IMR-90 (cell line): ENCODE results near the gene HHATL. TPM values are rescaled to one million over a fixed set of nuclear protein-coding genes. Genes with fewer than 3 reads are reported as not detected.

Experiments
- ATAC-seq: fragments of 200-7000 bp; cut with Tn5 transposase; 2 replicates; pipeline ENCODE4 v1.9.1; 2020; ENCODE audit warnings: low read depth, mild to moderate bottlenecking, moderate library complexity
- BruUV-seq: library from RNA; stranded (reverse); fragments of 400-500 nt; replicated peaks from 2 replicates; lab custom pipeline; 2021; lab: Mats Ljungman, UMichigan
- CTCF ChIA-PET: fragments of 300-600 bp; formaldehyde crosslinking; extraction: SDS; loops from one replicate; lab custom pipeline; 2021; ENCODE audit warnings: antibody characterized with exemption; lab: Yijun Ruan, JAX
- POLR2A ChIA-PET: fragments of 300-600 bp; sonication (Branson Sonifier 250); formaldehyde crosslinking; loops from one replicate; lab custom pipeline; 2022; ENCODE audit warnings: antibody characterized with exemption; ENCODE audit not compliant: unreplicated experiment; lab: Charles Lee
- DNase-seq: peaks from one replicate; pipeline ENCODE4 v3.0.0; 2013
- H2AFZ ChIP-seq: replicated peaks from 2 replicates; pipeline ENCODE3; 2013; ENCODE audit warnings: low read length, mild to moderate bottlenecking; ENCODE audit not compliant: poor library complexity
- H2AK5ac ChIP-seq: 2 replicates; pipeline ENCODE4 v1.6.1; 2013; ENCODE audit warnings: low read depth, low read length, inconsistent platforms
- H2AK9ac ChIP-seq: replicated peaks from 2 replicates; pipeline ENCODE3; 2013; ENCODE audit warnings: mild to moderate bottlenecking, low read depth, low read length, moderate library complexity; ENCODE audit not compliant: poor library complexity
- H2BK120ac ChIP-seq: 2 replicates; pipeline ENCODE4 v1.6.1; 2013; ENCODE audit warnings: low read depth, low read length, inconsistent platforms
- H2BK15ac ChIP-seq: 3 replicates; pipeline ENCODE4 v1.6.1; 2013; ENCODE audit warnings: low read depth, low read length, inconsistent platforms
- H2BK20ac ChIP-seq: 2 replicates; pipeline ENCODE4 v1.6.1; 2013; ENCODE audit warnings: low read depth, mild to moderate bottlenecking, inconsistent platforms, low read length, moderate library complexity
- H2BK5ac ChIP-seq: 2 replicates; pipeline ENCODE4 v1.6.1; 2013; ENCODE audit warnings: mild to moderate bottlenecking, low read depth, low read length, inconsistent platforms; ENCODE audit not compliant: poor library complexity, severe bottlenecking
- H3K14ac ChIP-seq: replicated peaks from 2 replicates; pipeline ENCODE4 v1.6.1; 2013; ENCODE audit warnings: low read depth, low read length, inconsistent platforms
- H3K18ac ChIP-seq: 2 replicates; pipeline ENCODE4 v1.6.1; 2013; ENCODE audit warnings: low read depth, low read length, control low read depth
- H3K23ac ChIP-seq: 2 replicates; pipeline ENCODE4 v1.6.1; 2013; ENCODE audit warnings: low read depth, low read length, inconsistent platforms
- H3K27ac ChIP-seq: 2 replicates; pipeline ENCODE4 v1.5.1; 2013; ENCODE audit warnings: mild to moderate bottlenecking, control low read depth, low read length; ENCODE audit not compliant: insufficient read depth
- H3K27me3 ChIP-seq: 2 replicates; pipeline ENCODE4 v1.6.1; 2013; ENCODE audit warnings: low read length; ENCODE audit not compliant: control insufficient read depth, insufficient read depth
- H3K36me3 ChIP-seq: 2 replicates; pipeline ENCODE4 v1.6.1; 2013; ENCODE audit warnings: low read length, mixed read lengths; ENCODE audit not compliant: control insufficient read depth, insufficient read depth
- H3K4ac ChIP-seq: 2 replicates; pipeline ENCODE4 v1.6.1; 2013; ENCODE audit warnings: low read depth, low read length, inconsistent platforms
- H3K4me1 ChIP-seq: 2 replicates; pipeline ENCODE4 v1.6.1; 2013; ENCODE audit warnings: low read length, mixed read lengths; ENCODE audit not compliant: control insufficient read depth, insufficient read depth
- H3K4me2 ChIP-seq: 2 replicates; pipeline ENCODE4 v1.6.1; 2013; ENCODE audit warnings: low read depth, mild to moderate bottlenecking, control low read depth, low read length, moderate library complexity
- H3K4me3 ChIP-seq: 2 replicates; pipeline ENCODE4 v1.5.1; 2013; ENCODE audit warnings: low read depth, mild to moderate bottlenecking, control low read depth, low read length, moderate library complexity; ENCODE audit not compliant: insufficient read depth
- H3K56ac ChIP-seq: 2 replicates; pipeline ENCODE4 v1.6.1; 2013; ENCODE audit warnings: low read length, inconsistent platforms; ENCODE audit not compliant: insufficient read depth; ENCODE audit errors: extremely low read depth
- H3K79me1 ChIP-seq, 2 experiments: 2 replicates each; pipeline ENCODE4 v1.6.1; 2013; ENCODE audit warnings: low read length in 2 of 2, inconsistent platforms in 1 of 2, low read depth in 1 of 2
- H3K9ac ChIP-seq: 2 replicates; pipeline ENCODE4 v1.6.1; 2013; ENCODE audit warnings: low read depth, low read length, control low read depth
- H3K9me1 ChIP-seq: 2 replicates; pipeline ENCODE4 v1.6.1; 2013; ENCODE audit warnings: low read length, inconsistent platforms; ENCODE audit not compliant: insufficient read depth
- H3K9me3 ChIP-seq: 2 replicates; pipeline ENCODE4 v1.6.1; 2013; ENCODE audit warnings: low read length; ENCODE audit not compliant: control insufficient read depth, insufficient read depth
- H4K20me1 ChIP-seq: 2 replicates; pipeline ENCODE4 v1.6.1; 2013; ENCODE audit warnings: low read length, inconsistent platforms; ENCODE audit not compliant: insufficient read depth
- H4K5ac ChIP-seq: 2 replicates; pipeline ENCODE4 v1.6.1; 2013; ENCODE audit warnings: mild to moderate bottlenecking, low read depth, low read length, control low read depth
- H4K8ac ChIP-seq, 2 experiments: 2 replicates each; pipeline ENCODE4 v1.6.1; 2013; ENCODE audit warnings: low read depth in 2 of 2, low read length in 2 of 2, control low read depth in 1 of 2, inconsistent platforms in 1 of 2
- H4K91ac ChIP-seq: 2 replicates; pipeline ENCODE4 v1.6.1; 2013; ENCODE audit warnings: low read depth, low read length, inconsistent platforms; ENCODE audit not compliant: insufficient read depth
- CEBPB ChIP-seq: IDR thresholded peaks from 2 replicates; pipeline ENCODE4 v1.6.1; 2012; ENCODE audit warnings: low read depth, low read length, improper control_type of control experiment
- CTCF ChIP-seq: conservative IDR thresholded peaks from 2 replicates; pipeline ENCODE4 v1.5.1; 2012; ENCODE audit warnings: mild to moderate bottlenecking, low read depth, low read length, improper control_type of control experiment
- FOS ChIP-seq: fragments of 150-350 bp; IDR thresholded peaks from 2 replicates; pipeline ENCODE4 v1.6.1; 2016; ENCODE audit warnings: low read depth, low read length
- MAFK ChIP-seq: IDR thresholded peaks from 2 replicates; pipeline ENCODE4 v1.6.1; 2012; ENCODE audit warnings: low read depth, low read length, improper control_type of control experiment
- MAZ ChIP-seq: IDR thresholded peaks from 2 replicates; pipeline ENCODE4 v1.6.1; 2012; ENCODE audit warnings: low read depth, mild to moderate bottlenecking, low read length, improper control_type of control experiment, moderate library complexity, borderline replicate concordance
- MXI1 ChIP-seq: IDR thresholded peaks from 2 replicates; pipeline ENCODE4 v1.6.1; 2012; ENCODE audit warnings: low read depth, mild to moderate bottlenecking, low read length, moderate library complexity, borderline replicate concordance
- NFE2L2 ChIP-seq: fragments of 150-350 bp; IDR thresholded peaks from 2 replicates; pipeline ENCODE4 v1.6.1; 2016; ENCODE audit warnings: low read depth, mild to moderate bottlenecking, low read length
- RAD21 ChIP-seq: IDR thresholded peaks from 2 replicates; pipeline ENCODE4 v1.6.1; 2012; ENCODE audit warnings: low read length, improper control_type of control experiment
- RCOR1 ChIP-seq: IDR thresholded peaks from 2 replicates; pipeline ENCODE4 v1.6.1; 2012; ENCODE audit warnings: mild to moderate bottlenecking, low read length, improper control_type of control experiment; ENCODE audit not compliant: insufficient replicate concordance
- RFX5 ChIP-seq: IDR thresholded peaks from 2 replicates; pipeline ENCODE4 v1.8.0; 2012; ENCODE audit warnings: low read depth, mild to moderate bottlenecking, low read length, moderate library complexity
- WGBS, 2 experiments: methylation state at CpG; one replicate each; pipeline versions ENCODE4 v1.1.5 to v1.1.7; 2013; ENCODE audit warnings: missing lambda C conversion rate in 2 of 2; ENCODE audit not compliant: insufficient read length in 1 of 2; ENCODE audit errors: extremely low coverage in 2 of 2; 5-methylcytosine and 5-hydroxymethylcytosine counted together
- dilution Hi-C: fragments of 300-500 bp; cut with HindIII; formaldehyde crosslinking; loops from one replicate; pipeline ENCODE4 v1.14.3; 2018; ENCODE audit warnings: low sequenced_read_pairs; ENCODE audit not compliant: unreplicated experiment
- in situ Hi-C: fragments of 300-500 bp; cut with MboI; formaldehyde crosslinking; loops from 3 replicates; pipeline ENCODE4 v1.14.3; 2019; ENCODE audit warnings: low sequenced_read_pairs, inconsistent platforms, mixed read lengths
- intact Hi-C: fragments of 100-400 bp; cut with micrococcal nuclease; formaldehyde crosslinking; loops from 2 replicates; pipeline ENCODE4 v1.10.0; 2022
- polyA plus RNA-seq, 3 experiments: library from polyadenylated mRNA; depleted of rRNA; stranded (reverse); fragments of >200 nt; gene quantifications; 2 replicates each; pipeline ENCODE4 v1.2.3, GENCODE V29; 2012; ENCODE audit warnings: low replicate concordance in 1 of 3
- total RNA-seq: library from RNA; depleted of rRNA; stranded (reverse); fragments of >200 nt; gene quantifications from 2 replicates; pipeline ENCODE4 v1.2.3, GENCODE V29; 2012
- TF ChIP-seq, protein P1 (sequence below): fragments of 150-350 bp; IDR thresholded peaks from 2 replicates; pipeline ENCODE4 v1.6.1; 2016; ENCODE audit warnings: low read depth, mild to moderate bottlenecking, low read length, moderate library complexity, borderline replicate concordance

The HHATL gene
- total and polyA plus RNA-seq, 2 of the 4 experiments (the other 2 are of a cell fraction), result not detected

- TF ChIP-seq, protein P1, sequence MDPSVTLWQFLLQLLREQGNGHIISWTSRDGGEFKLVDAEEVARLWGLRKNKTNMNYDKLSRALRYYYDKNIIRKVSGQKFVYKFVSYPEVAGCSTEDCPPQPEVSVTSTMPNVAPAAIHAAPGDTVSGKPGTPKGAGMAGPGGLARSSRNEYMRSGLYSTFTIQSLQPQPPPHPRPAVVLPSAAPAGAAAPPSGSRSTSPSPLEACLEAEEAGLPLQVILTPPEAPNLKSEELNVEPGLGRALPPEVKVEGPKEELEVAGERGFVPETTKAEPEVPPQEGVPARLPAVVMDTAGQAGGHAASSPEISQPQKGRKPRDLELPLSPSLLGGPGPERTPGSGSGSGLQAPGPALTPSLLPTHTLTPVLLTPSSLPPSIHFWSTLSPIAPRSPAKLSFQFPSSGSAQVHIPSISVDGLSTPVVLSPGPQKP, result no peak
- TF ChIP-seq RCOR1 (no peak), CEBPB (no peak)
These were observed 51.1 kb downstream of the HHATL start (continued) for GRCh38 chr3:42651248-42652091.

DNA sequence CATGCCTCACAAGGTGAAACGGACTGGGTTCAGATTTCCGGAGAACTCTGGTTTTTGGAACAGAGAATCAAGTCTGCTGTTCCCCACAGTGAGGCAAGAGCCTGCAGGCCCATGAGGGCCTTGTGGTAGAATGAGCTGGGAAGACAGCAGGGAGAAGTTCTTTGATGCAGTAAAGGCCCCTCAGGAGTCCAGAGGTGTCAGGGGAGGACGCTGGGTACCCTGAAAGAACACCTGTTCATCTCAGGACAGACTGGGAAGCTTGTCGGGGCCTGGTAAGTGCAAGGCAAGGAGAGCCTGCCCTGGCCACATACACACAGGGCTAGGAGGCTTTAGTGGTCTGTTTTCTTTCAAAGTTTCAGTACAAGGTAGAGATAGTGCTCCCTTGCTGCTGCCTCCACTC is 52.8 kb downstream of the HHATL start:
- H3K79me1 ChIP-seq, result peaks cover 27 to 68% of the 10 kb centered on the region in 2 experiments
- ChIA-PET POLR2A (no interaction called here), CTCF (no interaction called here)
- H3K4me1 ChIP-seq, result peaks cover 28% of the 10 kb centered on the region
- no peak overlapping the region for H4K8ac ChIP-seq
- no peak overlapping the region for H2AK5ac ChIP-seq
- 89% methylated on average over 2 of the region's 4 CpGs; no CpG with 5 or more reads in 1 of the 2 experiments for WGBS, 2 experiments
- H4K20me1 ChIP-seq, result peaks cover 21% of the 10 kb centered on the region; the same call in 1 of the 2 replicates
- H2AFZ ChIP-seq, result no peak overlapping the region
- H2BK20ac ChIP-seq, result no peak overlapping the region
- no peak overlapping the region for H3K14ac ChIP-seq
- H3K56ac ChIP-seq, result no peak overlapping the region
- H2BK5ac ChIP-seq, result no peak overlapping the region
- H2BK120ac ChIP-seq, result no peak overlapping the region
- ATAC-seq (no peak), DNase-seq (no peak)
- peaks cover 26% of the 10 kb centered on the region for H3K9me1 ChIP-seq
- no peak overlapping the region for H3K4ac ChIP-seq
- H3K9ac ChIP-seq, result no peak overlapping the region
- in situ Hi-C loops (no loop called here), intact Hi-C loops (loop anchor here (5.0 kb wide), 2 partner anchors 37 to 47 kb away; partner anchors contain the start of gene NKTR), dilution Hi-C loops (no loop called here)
- no peak overlapping the region for H3K23ac ChIP-seq
- no peak overlapping the region for H3K4me3 ChIP-seq
- H3K9me3 ChIP-seq, result no peaks in the 10 kb centered on the region
- H3K18ac ChIP-seq, result no peak overlapping the region
- no TSS peak for BruUV-seq
- H3K27me3 ChIP-seq, result no peaks in the 10 kb centered on the region
- H3K4me2 ChIP-seq, result no peak overlapping the region
- no peak overlapping the region for H4K91ac ChIP-seq
- no peak overlapping the region for H2BK15ac ChIP-seq
- no peak overlapping the region for H2AK9ac ChIP-seq
- H3K27ac ChIP-seq, result no peak overlapping the region
- no peak overlapping the region for H4K5ac ChIP-seq
- peaks cover 17% of the 10 kb centered on the region for H3K36me3 ChIP-seq
- TF ChIP-seq RAD21 (no peak), MAFK (no peak), RFX5 (no peak), FOS (no peak), CTCF (no peak), NFE2L2 (no peak), MAZ (no peak), CEBPB (no peak), RCOR1 (no peak), MXI1 (no peak)
- TF ChIP-seq, protein P1, result no peak
